HCT116 (cell line): Measurements from ENCODE around the gene HDHD2. TPM values are rescaled to one million over a fixed set of nuclear protein-coding genes. Genes with fewer than 3 reads are reported as not detected.

Experiments
- ATAC-seq: fragments of 200-7000 bp; cut with Tn5 transposase; 2 replicates; pipeline ENCODE4 v1.9.1; 2020; ENCODE audit warnings: mild to moderate bottlenecking, moderate library complexity
- BruUV-seq: library from RNA; stranded (reverse); fragments of 400-500 nt; replicated peaks from 2 replicates; lab custom pipeline; 2021; lab: Mats Ljungman, UMichigan
- CTCF ChIA-PET: fragments of 300-600 bp; sonication (Branson Sonifier 250); formaldehyde crosslinking; loops from one replicate; lab custom pipeline; 2021; ENCODE audit warnings: antibody characterized with exemption; lab: Charles Lee
- POLR2A ChIA-PET: fragments of 300-600, 350-600 bp; sonication (Branson Sonifier 250); formaldehyde crosslinking; loops from one replicate; lab custom pipeline; 2021; ENCODE audit warnings: antibody characterized with exemption; lab: Charles Lee
- RAD21 ChIA-PET, 2 experiments: fragments of 300-600 bp; sonication (Branson Sonifier 250); formaldehyde crosslinking; loops; one replicate each; lab custom pipeline; 2023; ENCODE audit warnings: low total read pairs in 2 of 2; ENCODE audit not compliant: uncharacterized antibody in 2 of 2, unreplicated experiment in 2 of 2, low non-redundant PET in 1 of 2; lab: Charles Lee
- DNase-seq: peaks from one replicate; pipeline ENCODE4 v3.0.0-alpha.2; 2010; ENCODE audit warnings: low read depth, low spot score
- H2AFZ ChIP-seq: fragments of 200-600 bp; shearing (Covaris generic), sonication (generic); 2 replicates; pipeline ENCODE4 v1.6.1; 2017; ENCODE audit warnings: low read depth, mixed run types, mixed read lengths, antibody characterized with exemption, low read length; ENCODE audit not compliant: poor library complexity, severe bottlenecking
- H3K27ac ChIP-seq: 2 replicates; pipeline ENCODE4 v1.5.1; 2012; ENCODE audit warnings: low read depth, low read length
- H3K27me3 ChIP-seq: fragments of 200-600 bp; sonication (generic); 2 replicates; pipeline ENCODE4 v1.6.1; 2016; ENCODE audit warnings: mixed run types, low read length, mixed read lengths; ENCODE audit not compliant: insufficient read depth
- H3K36me3 ChIP-seq, 2 experiments: fragments of 200-500 bp in 1 of 2; fragments of 200-600 bp in 1 of 2; sonication (Bioruptor generic) in 1 of 2; sonication (generic) in 1 of 2; 2 replicates each; pipeline versions ENCODE4 v1.5.1 to v1.6.1; 2014 to 2016; ENCODE audit warnings: low read length in 2 of 2, inconsistent platforms in 1 of 2, mixed read lengths in 1 of 2, mixed run types in 1 of 2; ENCODE audit not compliant: insufficient read depth in 2 of 2, control insufficient read depth in 1 of 2
- H3K4me1 ChIP-seq, 2 experiments: fragments of 200-600 bp in 1 of 2; sonication (generic) in 1 of 2; 2 replicates each; pipeline versions ENCODE4 v1.5.1 to v1.6.1; 2012 to 2017; ENCODE audit warnings: low read length in 2 of 2, inconsistent platforms in 1 of 2, mild to moderate bottlenecking in 1 of 2, mixed read lengths in 1 of 2, mixed run types in 1 of 2, moderate library complexity in 1 of 2; ENCODE audit not compliant: insufficient read depth in 2 of 2, control insufficient read depth in 1 of 2
- H3K4me2 ChIP-seq: fragments of 200-600 bp; sonication (generic); 2 replicates; pipeline ENCODE4 v1.6.1; 2017; ENCODE audit warnings: mixed run types, low read length, mixed read lengths
- H3K4me3 ChIP-seq, 2 experiments: fragments of 200-600 bp in 1 of 2; sonication (generic) in 1 of 2; replicated peaks in 1 of 2; 2 replicates each; pipeline ENCODE4 v1.5.1; 2011 to 2016; ENCODE audit warnings: low read length in 2 of 2, control low read depth in 1 of 2, low read depth in 1 of 2, mild to moderate bottlenecking in 1 of 2, mixed read lengths in 1 of 2, mixed run types in 1 of 2
- H3K79me2 ChIP-seq: fragments of 200-600 bp; sonication (generic); 2 replicates; pipeline ENCODE4 v1.6.1; 2017; ENCODE audit warnings: mild to moderate bottlenecking, mixed run types, low read length, moderate library complexity, mixed read lengths; ENCODE audit not compliant: insufficient read depth
- H3K9ac ChIP-seq: fragments of 200-600 bp; sonication (generic); 2 replicates; pipeline ENCODE4 v1.6.1; 2016; ENCODE audit warnings: low read length, mixed read lengths
- H3K9me2 ChIP-seq: fragments of 200-600 bp; sonication (generic), shearing (Covaris generic); 2 replicates; pipeline ENCODE4 v1.6.1; 2017; ENCODE audit warnings: mixed run types, mild to moderate bottlenecking, moderate library complexity; ENCODE audit not compliant: insufficient read depth
- H3K9me3 ChIP-seq, 2 experiments: fragments of 200-500 bp in 1 of 2; fragments of 200-600 bp in 1 of 2; sonication (Bioruptor generic) in 1 of 2; sonication (generic) in 1 of 2; 2 replicates each; pipeline ENCODE4 v1.6.1; 2014 to 2017; ENCODE audit warnings: low read length in 2 of 2, mixed read lengths in 2 of 2, inconsistent platforms in 1 of 2, low read depth in 1 of 2, mild to moderate bottlenecking in 1 of 2, mixed run types in 1 of 2, moderate library complexity in 1 of 2; ENCODE audit not compliant: control insufficient read depth in 1 of 2, insufficient read depth in 1 of 2
- H4K20me1 ChIP-seq: fragments of 200-600 bp; sonication (generic), shearing (Covaris generic); 2 replicates; pipeline ENCODE4 v1.6.1; 2017; ENCODE audit warnings: mixed run types, mild to moderate bottlenecking, moderate library complexity; ENCODE audit not compliant: insufficient read depth
- CTCF ChIP-seq, 3 experiments: fragments of 200-600 bp in 1 of 3; sonication (generic) in 1 of 3; IDR thresholded peaks in 2 of 3; conservative IDR thresholded peaks in 1 of 3; 2 replicates each; pipeline ENCODE4 v1.5.1; 2012 to 2017; ENCODE audit warnings: low read depth in 2 of 3, low read length in 2 of 3, antibody characterized with exemption in 1 of 3, borderline replicate concordance in 1 of 3, control low read depth in 1 of 3, mild to moderate bottlenecking in 1 of 3, mixed read lengths in 1 of 3, mixed run types in 1 of 3, moderate library complexity in 1 of 3; ENCODE audit not compliant: insufficient read depth in 1 of 3
- EZH2 ChIP-seq: fragments of 200-600 bp; sonication (generic); IDR thresholded peaks from 2 replicates; pipeline ENCODE4 v1.6.1; 2017; ENCODE audit warnings: antibody characterized with exemption, mixed run types
- FOSL1 ChIP-seq: IDR thresholded peaks from 2 replicates; pipeline ENCODE4 v1.6.1; 2012; ENCODE audit warnings: low read depth
- JUND ChIP-seq: IDR thresholded peaks from 2 replicates; pipeline ENCODE4 v1.6.1; 2012
- POLR2A ChIP-seq: IDR thresholded peaks from 2 replicates; pipeline ENCODE4 v1.7.0; 2011; ENCODE audit warnings: borderline replicate concordance; ENCODE audit not compliant: insufficient read depth, insufficient read length; ENCODE audit errors: extremely low read depth
- POLR2AphosphoS5 ChIP-seq: IDR thresholded peaks from 2 replicates; pipeline ENCODE4 v1.6.1; 2011; ENCODE audit warnings: mild to moderate bottlenecking, low read depth, low read length, moderate library complexity
- SP1 ChIP-seq: IDR thresholded peaks from 2 replicates; pipeline ENCODE4 v1.6.1; 2012; ENCODE audit warnings: low read depth
- YY1 ChIP-seq: IDR thresholded peaks from 2 replicates; pipeline ENCODE4 v1.6.1; 2011; ENCODE audit warnings: low read length, low read depth, moderate library complexity, mild to moderate bottlenecking; ENCODE audit not compliant: insufficient replicate concordance; ENCODE audit errors: extremely low read depth
- intact Hi-C: fragments of 100-400 bp; cut with micrococcal nuclease; formaldehyde crosslinking; loops from 2 replicates; pipeline ENCODE4 v1.10.0; 2022
- total RNA-seq: library from RNA; stranded (reverse); gene quantifications from one replicate; pipeline ENCODE4 v1.2.1, GENCODE V29; 2021; ENCODE audit not compliant: unreplicated experiment

Gene HDHD2
- total RNA-seq, 1 experiment from 2014 or later, result 29.1 TPM

GRCh38 chr18:47075098-47075883, 75.0 kb downstream of the HDHD2 start:
- TSS peak; percentile 95 for BruUV-seq
- no peaks in the 10 kb centered on the region for H3K36me3 ChIP-seq
- peak overlapping the region; percentile 10 to 44 for H3K4me3 ChIP-seq
- no peaks in the 10 kb centered on the region for H3K79me2 ChIP-seq
- CTCF ChIA-PET, result interaction anchor here (0.9 kb wide), 1 partner anchor 130 kb away, joined by 5 read pairs; no protein-coding TSS in a partner anchor
- H3K4me2 ChIP-seq, result peak overlapping the region; percentile 73
- H3K9ac ChIP-seq, result peak overlapping the region; percentile 34
- H3K4me1 ChIP-seq, result peaks cover 14 to 15% of the 10 kb centered on the region in 2 experiments
- DNase-seq, result peak; percentile 57
- peak overlapping the region; percentile 24 for H2AFZ ChIP-seq
- POLR2A ChIA-PET, result no interaction called here
- H3K9me3 ChIP-seq, result no peaks in the 10 kb centered on the region
- no peaks in the 10 kb centered on the region for H3K27me3 ChIP-seq
- peak; percentile 34 for TF ChIP-seq POLR2A
- TF ChIP-seq FOSL1, result peak; percentile 68
- TF ChIP-seq POLR2AphosphoS5, result peak; percentile 70
- peak; percentile 60 for TF ChIP-seq YY1
- no peak for TF ChIP-seq CTCF (IDR thresholded peaks at IDR 0.05 in 2 of 3, conservative IDR thresholded peaks at IDR 0.05 in 1 of 3; ENCODE audit: borderline replicate concordance in 1 of 3, insufficient read depth in 1 of 3, low read depth in 2 of 3, low read length in 2 of 3)
- TF ChIP-seq EZH2, result no peak
- peak; percentile 50 for TF ChIP-seq SP1
- peak; percentile 70 for TF ChIP-seq JUND
- H3K27ac ChIP-seq, result peak overlapping the region; percentile 41
- no peaks in the 10 kb centered on the region for H3K9me2 ChIP-seq
- no peaks in the 10 kb centered on the region for H4K20me1 ChIP-seq
- ATAC-seq, result peak; percentile 99
- RAD21 ChIA-PET, result no interaction called here
- intact Hi-C loops, result no loop called here
